Activated T-helper 2 cell treated with anti-CD3 and anti-CD28 coated beads, Interferon-gamma antibody, Interleukin-2, Interleukin-4, amounts not matched to agents 10 μg/mL and 5 μg/mL and 100 μg/mL, durations not matched to agents 14 hours and 24 hours and 36 hours (primary cell): ENCODE data around the gene CYTL1. TPM values are rescaled to one million over a fixed set of nuclear protein-coding genes. Genes with fewer than 3 reads are reported as not detected.
"Not testable (repeated sequence)": the region's sequence is repeated elsewhere in the genome, so short reads cannot be mapped to it uniquely, and the experiment has no call there.

ENCODE experiments used
- DNase-seq: peaks from one replicate; pipeline ENCODE4 v3.0.0; 2021; ENCODE audit warnings: low spot score
- H3K27ac Mint-ChIP-seq: one replicate; pipeline ENCODE4 v1.8.0; 2021; ENCODE audit warnings: mixed read lengths
- H3K27me3 Mint-ChIP-seq: one replicate; pipeline ENCODE4 v1.8.0; 2021; ENCODE audit warnings: low read depth, mixed read lengths
- H3K36me3 Mint-ChIP-seq: one replicate; pipeline ENCODE4 v1.8.0; 2021; ENCODE audit warnings: low read depth, mixed read lengths
- H3K4me1 Mint-ChIP-seq: one replicate; pipeline ENCODE4 v1.8.0; 2021; ENCODE audit warnings: low read depth, mixed read lengths
- H3K4me3 Mint-ChIP-seq: one replicate; pipeline ENCODE4 v1.8.0; 2021; ENCODE audit warnings: low read depth, mild to moderate bottlenecking, moderate library complexity, mixed read lengths
- H3K9me3 Mint-ChIP-seq: one replicate; pipeline ENCODE4 v1.8.0; 2021; ENCODE audit warnings: mixed read lengths
- intact Hi-C: fragments of 100-400 bp; cut with micrococcal nuclease; formaldehyde crosslinking; loops from one replicate; pipeline ENCODE4 v1.15.1; 2023
- total RNA-seq: library from RNA; stranded (reverse); gene quantifications from 2 replicates; pipeline ENCODE4 v1.2.3, GENCODE V29; 2022

The CYTL1 gene, protein sequence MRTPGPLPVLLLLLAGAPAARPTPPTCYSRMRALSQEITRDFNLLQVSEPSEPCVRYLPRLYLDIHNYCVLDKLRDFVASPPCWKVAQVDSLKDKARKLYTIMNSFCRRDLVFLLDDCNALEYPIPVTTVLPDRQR
- not detected in 2 replicates for total RNA-seq

DNA sequence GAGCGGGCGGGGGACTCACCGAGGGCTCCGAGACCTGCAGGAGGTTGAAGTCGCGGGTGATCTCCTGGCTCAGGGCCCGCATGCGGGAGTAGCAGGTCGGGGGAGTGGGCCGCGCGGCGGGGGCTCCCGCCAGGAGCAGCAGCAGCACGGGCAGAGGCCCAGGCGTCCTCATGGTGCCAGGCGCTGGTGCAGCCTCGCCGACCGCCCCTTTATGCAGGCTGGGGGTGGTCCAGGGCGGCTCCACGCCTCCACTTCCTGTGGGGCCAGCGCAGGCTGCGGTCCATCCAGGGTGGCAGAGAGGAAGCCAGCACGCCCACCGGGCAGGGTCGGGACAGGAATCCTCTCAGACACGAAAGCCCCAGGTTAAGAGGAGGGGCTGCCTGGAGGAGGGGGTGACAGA is at the start of gene CYTL1:
Gene CYTL1 (minus strand): TSS at position 185 of the 400 bp plus-strand sequence. CDS start 13 bp downstream, at position 172.
- no peaks in the 10 kb centered on the region for H3K36me3 Mint-ChIP-seq
- H3K27ac Mint-ChIP-seq: no peak within 1 kb of the TSS
- no peak within 1 kb of the TSS for H3K4me3 Mint-ChIP-seq

DNA sequence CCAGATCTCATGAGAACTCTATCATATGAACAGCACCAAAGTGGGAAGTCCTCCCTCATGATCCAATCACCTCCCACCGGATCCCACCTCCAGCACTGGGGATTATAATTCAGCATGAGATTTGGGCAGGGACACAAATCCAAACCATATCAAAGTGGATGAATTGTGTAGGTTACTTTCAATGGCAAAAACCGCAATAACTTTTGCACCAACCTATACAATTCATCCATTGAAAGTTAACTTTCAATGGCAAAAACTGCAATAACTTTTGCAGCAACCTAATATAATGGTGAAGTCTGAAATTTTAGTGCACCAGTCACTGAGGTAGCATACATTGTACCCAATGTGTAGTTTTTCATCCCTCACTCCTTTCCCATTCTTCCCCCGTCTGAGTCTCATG is 48.6 kb upstream of the CYTL1 start:
- no peaks in the 10 kb centered on the region for H3K4me1 Mint-ChIP-seq
- DNase-seq: no peak
- H3K4me3 Mint-ChIP-seq: no peak overlapping the region
- no peaks in the 10 kb centered on the region for H3K27me3 Mint-ChIP-seq
- no peaks in the 10 kb centered on the region for H3K36me3 Mint-ChIP-seq
- intact Hi-C loops: no loop called here
- H3K27ac Mint-ChIP-seq: no peak overlapping the region
- peaks cover 5% of the 10 kb centered on the region for H3K9me3 Mint-ChIP-seq

More for the DNA sequence above, at the start of gene CYTL1:
- Mint-ChIP-seq H3K9me3 (no peaks in the 10 kb centered on the region), H3K27me3 (peaks cover 13% of the 10 kb centered on the region), H3K4me1 (no peaks in the 10 kb centered on the region)
- no peak for DNase-seq
- intact Hi-C loops: no loop called here

DNA sequence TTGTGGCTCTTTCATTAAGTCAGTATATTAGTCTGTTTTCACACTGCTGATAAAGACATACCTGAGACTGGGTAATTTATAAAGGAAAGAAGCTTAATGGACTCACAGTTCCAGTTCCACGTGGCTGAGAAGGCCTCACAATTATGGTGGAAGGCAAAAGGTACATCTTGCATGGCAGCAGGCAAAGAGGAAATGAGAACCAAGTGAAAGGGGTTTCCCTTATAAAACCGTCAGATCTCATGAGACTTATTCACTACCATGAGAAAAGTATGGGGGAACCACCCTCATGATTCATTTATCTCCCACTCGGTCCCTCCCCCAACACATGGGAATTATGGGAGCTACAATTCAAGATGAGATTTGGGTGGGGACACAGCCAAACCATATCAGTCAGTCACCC is 47.7 kb upstream of the CYTL1 start:
- intact Hi-C loops: not testable (repeated sequence)

DNA sequence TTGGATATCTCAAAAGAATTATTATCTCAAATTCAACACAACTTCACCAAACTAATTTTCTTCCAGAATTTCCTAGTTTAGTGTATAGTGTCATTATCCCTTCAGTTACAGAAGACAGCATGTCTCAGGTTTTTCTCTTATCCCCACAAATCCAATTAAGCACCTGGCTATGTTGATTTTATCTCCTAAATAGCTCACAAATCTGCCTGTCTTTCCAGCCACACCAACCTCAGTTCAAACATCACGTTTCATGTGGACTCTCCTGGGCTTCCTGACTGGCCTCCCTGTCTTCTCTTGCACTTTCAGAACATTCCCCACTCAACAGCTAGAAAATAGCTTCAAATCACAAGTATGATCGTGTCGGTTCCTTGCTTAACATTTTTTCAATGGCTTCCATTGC is 46.8 kb upstream of the CYTL1 start:
- Mint-ChIP-seq H3K4me3 (no peak overlapping the region), H3K27ac (no peak overlapping the region), H3K4me1 (no peaks in the 10 kb centered on the region), H3K27me3 (no peaks in the 10 kb centered on the region), H3K9me3 (peaks cover 5% of the 10 kb centered on the region), H3K36me3 (no peaks in the 10 kb centered on the region)
- intact Hi-C loops: no loop called here
- no peak for DNase-seq

More for the DNA sequence above, 47.7 kb upstream of the CYTL1 start:
- H3K27me3 Mint-ChIP-seq, DNase-seq, H3K27ac Mint-ChIP-seq, H3K4me3 Mint-ChIP-seq, H3K36me3 Mint-ChIP-seq, H3K4me1 Mint-ChIP-seq, H3K9me3 Mint-ChIP-seq: not testable (repeated sequence)

DNA sequence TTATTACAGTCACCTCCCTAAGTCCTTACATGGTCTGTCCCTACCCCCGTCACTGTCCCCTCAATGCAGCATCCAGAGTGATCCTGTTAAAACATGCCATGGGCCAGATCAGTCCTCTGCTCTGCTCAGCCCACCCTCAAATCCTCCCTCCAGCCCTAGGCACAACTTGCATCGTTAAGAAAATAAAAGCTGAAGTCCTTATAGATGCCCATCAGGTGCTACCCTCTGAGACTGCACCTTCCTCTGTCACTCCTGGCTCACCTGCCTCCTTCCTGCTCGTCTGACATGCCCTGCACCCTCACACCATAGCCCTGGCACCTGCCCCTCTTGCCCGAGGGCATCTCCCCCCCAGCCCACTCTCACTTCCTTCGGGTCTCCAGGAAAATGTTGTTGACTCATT is 36.2 kb upstream of the CYTL1 start:
- H3K9me3 Mint-ChIP-seq: no peaks in the 10 kb centered on the region

DNA sequence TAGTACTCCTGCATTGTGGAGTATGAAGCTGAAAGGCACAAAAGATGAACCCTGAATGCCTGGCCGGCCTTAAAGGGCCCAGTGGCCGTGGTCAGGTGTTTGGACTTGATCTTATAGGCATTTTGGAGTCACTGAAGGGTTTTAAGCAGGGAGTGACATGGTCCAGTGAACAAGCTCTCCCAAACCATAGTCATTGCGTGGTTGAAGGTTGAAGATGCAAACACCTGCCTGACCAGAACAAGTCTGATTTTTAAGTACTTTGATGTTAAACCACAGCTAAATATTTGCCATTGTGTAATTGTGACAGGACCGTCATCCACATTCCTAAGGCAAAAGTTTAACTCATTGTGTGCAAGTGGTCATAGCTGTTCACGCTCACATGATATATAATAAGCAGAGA is 35.3 kb upstream of the CYTL1 start:
- Mint-ChIP-seq H3K27me3 (peaks cover 37% of the 10 kb centered on the region), H3K4me1 (peaks cover 6% of the 10 kb centered on the region), H3K27ac (no peak overlapping the region), H3K9me3 (no peaks in the 10 kb centered on the region), H3K4me3 (no peak overlapping the region), H3K36me3 (no peaks in the 10 kb centered on the region)
- DNase-seq: no peak
- intact Hi-C loops: no loop called here

More for the DNA sequence above, 36.2 kb upstream of the CYTL1 start:
- intact Hi-C loops: no loop called here
- Mint-ChIP-seq H3K4me1 (peaks cover 6% of the 10 kb centered on the region), H3K36me3 (no peaks in the 10 kb centered on the region), H3K4me3 (no peak overlapping the region), H3K27me3 (peaks cover 32% of the 10 kb centered on the region), H3K27ac (no peak overlapping the region)
- no peak for DNase-seq

DNA sequence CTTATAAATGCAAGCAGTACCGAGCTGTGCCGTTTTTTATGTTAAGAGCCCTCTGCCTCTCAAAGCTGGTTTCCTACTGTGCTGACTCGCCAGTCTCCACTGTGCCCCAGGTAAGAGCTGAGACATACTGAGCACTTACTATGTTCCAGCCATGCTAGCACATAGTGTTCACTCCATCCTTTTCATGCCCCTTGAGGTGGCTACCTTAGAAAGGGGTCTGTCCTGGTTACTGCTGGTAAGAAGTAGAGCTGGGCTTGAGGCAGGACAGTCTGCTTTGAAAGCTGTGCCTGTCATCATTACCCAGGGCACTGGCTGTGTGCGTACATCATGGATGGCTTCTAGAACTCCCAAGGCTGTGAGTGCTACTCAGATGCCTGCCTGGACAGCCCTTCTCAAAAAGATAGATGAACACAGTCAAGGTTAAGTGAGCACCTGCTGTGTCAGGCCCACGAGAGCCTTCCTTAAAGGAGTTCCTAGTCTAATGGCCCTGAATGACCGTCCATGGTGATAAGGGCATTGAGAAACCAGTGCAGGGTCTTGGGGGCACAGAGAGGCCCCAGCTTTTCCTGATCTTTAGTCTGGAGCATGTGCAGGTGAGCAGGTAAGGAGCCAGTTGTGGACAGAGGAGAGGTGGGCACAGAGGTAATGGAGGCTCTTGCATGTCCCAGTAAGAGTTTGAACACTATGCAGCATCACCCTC is 33.6 kb upstream of the CYTL1 start:
- no peak overlapping the region for H3K27ac Mint-ChIP-seq
- DNase-seq: no peak
- intact Hi-C loops: no loop called here
- H3K4me3 Mint-ChIP-seq: no peak overlapping the region
- no peaks in the 10 kb centered on the region for H3K36me3 Mint-ChIP-seq
- no peaks in the 10 kb centered on the region for H3K9me3 Mint-ChIP-seq
- H3K27me3 Mint-ChIP-seq: peaks cover 43% of the 10 kb centered on the region
- H3K4me1 Mint-ChIP-seq: peaks cover 6% of the 10 kb centered on the region

DNA sequence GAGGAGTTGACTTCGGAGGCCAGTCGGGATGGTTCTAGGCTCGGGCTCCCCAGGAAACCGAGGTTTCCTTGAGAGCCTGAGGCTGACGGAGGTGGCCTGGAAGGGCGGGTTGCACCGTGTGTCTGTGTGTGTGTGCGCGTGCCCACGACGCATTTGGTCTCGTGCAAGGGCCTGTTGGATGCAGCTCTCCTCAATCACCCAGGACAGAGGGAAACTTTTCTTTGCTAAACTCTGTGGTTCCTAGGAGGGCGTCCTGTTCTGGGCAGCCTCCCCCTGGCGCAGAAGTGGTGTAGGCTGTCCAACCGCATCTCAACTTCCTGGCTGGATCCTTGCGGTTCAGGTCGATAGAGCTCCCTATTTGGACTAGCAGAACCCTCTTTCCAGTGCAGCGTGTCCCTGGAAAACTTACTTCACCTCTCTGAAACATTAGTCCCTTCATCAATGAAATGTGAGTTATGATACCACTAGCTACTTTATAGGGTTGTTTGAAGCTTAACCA is 33.0 kb upstream of the CYTL1 start:
- Mint-ChIP-seq H3K36me3 (no peaks in the 10 kb centered on the region), H3K27me3 (peaks cover 45% of the 10 kb centered on the region), H3K4me3 (no peak overlapping the region), H3K9me3 (no peaks in the 10 kb centered on the region), H3K27ac (no peak overlapping the region), H3K4me1 (peaks cover 6% of the 10 kb centered on the region)
- intact Hi-C loops: no loop called here
- DNase-seq: no peak

DNA sequence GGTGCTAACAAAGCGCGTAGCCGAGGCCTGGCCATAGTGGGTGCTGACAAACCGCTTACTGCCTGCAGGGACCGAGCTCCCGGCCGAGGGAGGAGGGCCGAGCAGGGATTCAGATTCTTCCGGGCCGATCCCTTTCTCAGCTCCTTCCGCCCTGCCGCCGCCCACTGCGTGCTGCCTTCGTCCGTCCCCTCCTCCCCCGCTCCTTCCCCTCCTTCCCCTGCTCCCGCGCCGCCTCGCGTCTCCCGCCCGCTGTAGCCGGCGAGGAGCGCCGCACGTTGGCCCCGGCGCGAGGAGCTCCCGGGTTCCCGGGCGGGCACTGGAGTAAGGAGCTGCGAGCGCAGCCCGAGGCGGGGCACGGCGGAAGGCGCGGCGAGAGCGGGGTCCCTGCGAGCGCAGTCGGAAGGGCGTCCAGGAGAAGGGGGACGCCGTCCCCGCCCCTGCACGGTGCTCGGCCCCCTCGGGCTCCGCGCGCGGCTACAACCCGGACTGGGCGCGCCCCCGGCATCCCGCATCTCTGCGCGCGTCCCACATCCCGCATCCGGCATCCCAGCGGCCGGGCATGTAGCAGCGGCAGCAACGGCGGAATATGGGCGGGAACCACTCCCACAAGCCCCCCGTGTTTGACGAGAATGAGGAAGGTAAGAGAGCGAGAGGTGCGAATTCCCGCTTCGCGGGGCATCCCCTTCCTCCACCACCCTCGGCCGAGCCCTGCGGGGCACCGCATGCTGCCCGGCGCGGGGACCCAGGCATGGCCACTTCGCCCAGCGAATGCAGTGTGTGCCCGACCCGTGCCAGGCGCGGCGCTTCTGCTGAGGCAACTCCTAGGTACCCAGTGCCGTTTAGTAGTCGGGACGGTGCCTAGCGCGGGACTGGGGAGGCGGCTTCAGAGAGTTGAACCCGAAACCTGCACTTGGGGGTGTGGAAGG is 32.3 kb upstream of the CYTL1 start, which contains the start of gene STK32B:
Gene STK32B (plus strand): TSS at position 203 of the 926 bp plus-strand sequence.
- H3K4me1 Mint-ChIP-seq: peaks cover 6% of the 10 kb centered on the region
- DNase-seq: no peak
- intact Hi-C loops: loop anchor here (2.0 kb wide), 1 partner anchor 761 kb away; no protein-coding TSS in a partner anchor
- H3K27ac Mint-ChIP-seq: no peak within 1 kb of the TSS
- peaks cover 45% of the 10 kb centered on the region for H3K27me3 Mint-ChIP-seq
- peak within 1 kb of the TSS; percentile 51 for H3K4me3 Mint-ChIP-seq
- no peaks in the 10 kb centered on the region for H3K36me3 Mint-ChIP-seq
- no peaks in the 10 kb centered on the region for H3K9me3 Mint-ChIP-seq

DNA sequence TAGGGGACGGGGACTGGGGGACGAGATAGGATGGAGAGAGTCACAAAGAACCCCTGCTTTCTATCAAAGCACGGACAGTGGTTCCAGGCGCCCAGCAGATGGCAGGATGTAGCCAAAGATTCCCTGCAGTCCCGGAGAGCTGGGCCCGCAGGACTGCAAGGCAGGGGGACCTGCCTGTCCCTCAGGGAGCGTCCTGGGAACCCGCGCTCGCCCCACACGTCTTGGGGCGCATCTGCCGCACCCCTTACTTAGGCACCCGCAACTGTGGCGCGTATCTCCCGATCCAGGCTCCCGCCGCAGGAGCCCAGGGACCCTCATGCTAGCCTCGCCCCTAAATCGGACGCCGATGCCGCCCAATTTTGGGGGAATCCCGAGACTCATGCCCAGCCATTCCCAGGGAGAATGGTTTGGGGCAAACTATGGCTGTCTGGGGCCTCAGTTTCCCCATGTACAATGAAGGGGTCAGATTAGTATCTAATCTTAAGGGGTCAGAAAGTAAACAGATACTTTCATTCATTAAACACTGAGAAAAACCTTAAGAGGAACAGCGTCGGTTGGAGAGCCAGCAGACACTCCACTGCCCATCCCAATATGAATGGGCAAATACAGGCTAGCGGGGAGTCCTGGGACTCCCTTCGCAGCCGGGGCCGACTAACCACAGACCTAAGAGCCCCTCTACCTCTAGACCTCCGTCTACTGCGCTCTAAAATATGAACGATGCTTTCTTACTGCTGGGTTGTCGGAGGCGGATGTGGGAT is 31.4 kb upstream of the CYTL1 start:
- peaks cover 6% of the 10 kb centered on the region for H3K4me1 Mint-ChIP-seq

DNA sequence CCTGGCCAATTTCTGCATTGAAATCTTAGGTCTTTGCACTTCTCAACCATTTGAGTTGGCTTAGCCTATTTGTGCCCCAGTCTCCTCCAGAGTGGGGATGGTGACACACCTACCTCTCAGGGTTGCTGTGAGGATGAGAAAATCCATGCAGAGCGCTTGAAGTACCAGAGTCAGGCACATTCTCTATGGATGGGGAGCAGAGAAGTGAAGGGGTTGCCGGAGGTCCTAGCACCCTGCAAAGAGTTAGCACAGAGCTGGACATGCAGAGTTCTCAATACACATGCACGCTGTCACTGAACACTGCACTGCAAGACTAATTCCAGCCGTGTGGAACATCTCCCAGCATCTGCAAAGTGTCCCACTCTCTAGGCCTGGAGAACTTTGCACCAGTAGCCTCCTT is 29.5 kb upstream of the CYTL1 start:
- Mint-ChIP-seq H3K36me3 (no peaks in the 10 kb centered on the region), H3K4me3 (no peak overlapping the region), H3K9me3 (no peaks in the 10 kb centered on the region), H3K4me1 (peaks cover 6% of the 10 kb centered on the region), H3K27ac (no peak overlapping the region), H3K27me3 (peaks cover 39% of the 10 kb centered on the region)
- DNase-seq: no peak
- intact Hi-C loops: no loop called here

More for the DNA sequence above, 31.4 kb upstream of the CYTL1 start:
- intact Hi-C loops: loop anchor here (2.0 kb wide), 1 partner anchor 762 kb away; no protein-coding TSS in a partner anchor
- DNase-seq: no peak
- H3K36me3 Mint-ChIP-seq: no peaks in the 10 kb centered on the region
- H3K27ac Mint-ChIP-seq: no peak overlapping the region
- peaks cover 45% of the 10 kb centered on the region for H3K27me3 Mint-ChIP-seq
- peak overlapping the region; percentile 51 for H3K4me3 Mint-ChIP-seq
- no peaks in the 10 kb centered on the region for H3K9me3 Mint-ChIP-seq

DNA sequence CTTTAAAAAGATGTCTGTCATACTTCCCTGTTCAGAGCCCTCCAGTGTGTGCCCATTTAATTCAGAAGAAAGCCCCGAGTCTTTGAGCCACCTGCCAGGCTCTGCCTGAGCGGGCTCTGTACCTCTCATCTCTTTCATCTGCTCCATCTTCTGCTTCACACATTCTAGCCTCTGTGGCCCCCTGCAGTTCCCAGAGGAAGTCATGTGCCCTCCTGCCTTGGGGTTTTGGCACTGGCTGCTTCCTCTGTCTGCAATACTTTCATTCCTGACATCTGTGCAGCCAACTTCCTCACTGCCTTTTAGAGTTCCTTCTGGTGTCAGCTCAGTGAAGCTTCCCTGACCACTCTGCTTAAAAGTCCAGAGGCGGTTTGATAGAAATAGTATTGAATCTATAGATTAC is 25.8 kb upstream of the CYTL1 start:
- Mint-ChIP-seq H3K4me3 (no peak overlapping the region), H3K4me1 (no peaks in the 10 kb centered on the region), H3K27me3 (peaks cover 10% of the 10 kb centered on the region), H3K9me3 (no peaks in the 10 kb centered on the region), H3K27ac (no peak overlapping the region), H3K36me3 (no peaks in the 10 kb centered on the region)
- DNase-seq: no peak
- intact Hi-C loops: no loop called here
